Measurements from ENCODE around the gene SEMA3C. TPM values are rescaled to one million over a fixed set of nuclear protein-coding genes. Genes with fewer than 3 reads are reported as not detected.

SEMA3C gene
- total RNA-seq, 1 donor from 2014 or later = 91.3 TPM

DNA sequence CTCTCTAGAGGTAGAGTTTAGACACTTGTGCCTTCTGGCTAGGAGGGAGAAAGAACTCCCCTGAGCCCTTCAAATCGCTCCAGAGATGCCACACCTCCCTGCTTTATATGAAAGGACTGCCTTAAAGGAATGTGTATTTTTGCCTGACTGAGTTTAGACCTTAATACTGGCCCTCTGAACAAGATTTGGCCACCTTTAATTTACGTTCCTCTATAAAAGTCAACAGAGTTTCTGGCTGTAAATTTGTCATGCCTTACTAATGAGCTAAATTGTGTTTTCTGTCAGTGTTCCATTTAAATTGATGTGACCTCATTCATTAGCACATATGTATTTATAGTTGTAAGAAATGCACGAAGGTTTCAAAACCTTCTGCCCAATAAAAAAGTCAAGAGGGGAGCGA, 48.0 kb downstream of the SEMA3C start:
- TF ChIP-seq, protein P1, sequence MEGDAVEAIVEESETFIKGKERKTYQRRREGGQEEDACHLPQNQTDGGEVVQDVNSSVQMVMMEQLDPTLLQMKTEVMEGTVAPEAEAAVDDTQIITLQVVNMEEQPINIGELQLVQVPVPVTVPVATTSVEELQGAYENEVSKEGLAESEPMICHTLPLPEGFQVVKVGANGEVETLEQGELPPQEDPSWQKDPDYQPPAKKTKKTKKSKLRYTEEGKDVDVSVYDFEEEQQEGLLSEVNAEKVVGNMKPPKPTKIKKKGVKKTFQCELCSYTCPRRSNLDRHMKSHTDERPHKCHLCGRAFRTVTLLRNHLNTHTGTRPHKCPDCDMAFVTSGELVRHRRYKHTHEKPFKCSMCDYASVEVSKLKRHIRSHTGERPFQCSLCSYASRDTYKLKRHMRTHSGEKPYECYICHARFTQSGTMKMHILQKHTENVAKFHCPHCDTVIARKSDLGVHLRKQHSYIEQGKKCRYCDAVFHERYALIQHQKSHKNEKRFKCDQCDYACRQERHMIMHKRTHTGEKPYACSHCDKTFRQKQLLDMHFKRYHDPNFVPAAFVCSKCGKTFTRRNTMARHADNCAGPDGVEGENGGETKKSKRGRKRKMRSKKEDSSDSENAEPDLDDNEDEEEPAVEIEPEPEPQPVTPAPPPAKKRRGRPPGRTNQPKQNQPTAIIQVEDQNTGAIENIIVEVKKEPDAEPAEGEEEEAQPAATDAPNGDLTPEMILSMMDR (IDR thresholded peaks at IDR 0.05; ENCODE audit: partially characterized antibody, unreplicated experiment) = no peak
- DNase-seq = no peak
- H3K9me3 Mint-ChIP-seq (ENCODE audit: unreplicated experiment) = peaks cover 4% of the 10 kb centered on the region
- no peak overlapping the region for H3K27ac Mint-ChIP-seq (ENCODE audit: unreplicated experiment)
- no peaks in the 10 kb centered on the region for H3K27me3 Mint-ChIP-seq (ENCODE audit: unreplicated experiment)
- H3K4me1 Mint-ChIP-seq (ENCODE audit: low read depth, unreplicated experiment) = peaks cover 41% of the 10 kb centered on the region
- no peak overlapping the region for H3K4me3 Mint-ChIP-seq (ENCODE audit: unreplicated experiment)
- H3K36me3 Mint-ChIP-seq (ENCODE audit: unreplicated experiment) = no peaks in the 10 kb centered on the region

DNA sequence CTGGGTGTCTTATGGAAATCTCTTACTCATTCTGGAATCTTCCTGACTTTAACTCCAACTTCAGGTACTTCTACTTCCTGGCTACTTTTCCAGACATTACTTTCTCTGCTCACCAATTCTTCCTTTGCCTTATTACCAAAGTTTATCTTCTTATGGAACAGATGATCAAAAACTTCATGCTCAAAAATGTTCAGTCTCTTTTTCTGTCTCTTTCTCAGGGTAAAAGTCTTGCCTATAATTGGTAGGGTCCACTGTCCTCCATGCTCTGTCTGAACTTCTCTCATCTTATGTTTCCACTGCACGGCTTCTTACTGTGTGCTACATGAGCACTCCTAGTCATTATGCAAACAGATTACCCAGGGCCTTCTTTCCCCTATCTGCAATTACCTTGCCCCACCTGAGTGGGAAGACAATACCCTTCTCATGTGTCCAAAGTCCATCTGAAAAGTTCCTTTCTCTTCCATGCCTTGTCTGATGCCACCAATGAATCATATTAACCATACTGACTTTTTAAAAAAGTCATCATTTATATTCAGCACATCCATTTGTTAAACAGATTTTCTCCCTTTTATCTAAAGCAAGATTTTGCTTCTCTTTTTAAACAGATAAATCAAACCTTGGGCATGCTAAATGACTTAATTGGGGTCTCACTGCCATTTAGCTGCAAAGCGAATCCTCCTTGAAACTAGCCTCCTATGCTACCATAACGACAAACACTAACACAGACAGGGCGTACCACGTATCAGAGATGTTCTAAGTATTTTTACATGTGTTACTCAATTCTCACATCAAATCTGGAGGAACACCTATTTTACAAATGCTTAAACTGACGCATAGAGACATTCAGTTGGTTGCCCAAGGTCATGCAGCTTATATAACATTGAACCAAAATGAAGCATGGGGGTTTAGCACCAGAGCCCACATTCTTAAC, 48.8 kb downstream of the SEMA3C start:
- no peak overlapping the region for H3K4me3 Mint-ChIP-seq (ENCODE audit: unreplicated experiment)
- no peak overlapping the region for H3K27ac Mint-ChIP-seq (ENCODE audit: unreplicated experiment)
- H3K36me3 Mint-ChIP-seq (ENCODE audit: unreplicated experiment) = no peaks in the 10 kb centered on the region
- no peaks in the 10 kb centered on the region for H3K27me3 Mint-ChIP-seq (ENCODE audit: unreplicated experiment)
- no peak for DNase-seq
- H3K9me3 Mint-ChIP-seq (ENCODE audit: unreplicated experiment) = peaks cover 4% of the 10 kb centered on the region
- TF ChIP-seq, protein P1 (IDR thresholded peaks at IDR 0.05; ENCODE audit: partially characterized antibody, unreplicated experiment) = no peak
- H3K4me1 Mint-ChIP-seq (ENCODE audit: low read depth, unreplicated experiment) = peaks cover 34% of the 10 kb centered on the region

DNA sequence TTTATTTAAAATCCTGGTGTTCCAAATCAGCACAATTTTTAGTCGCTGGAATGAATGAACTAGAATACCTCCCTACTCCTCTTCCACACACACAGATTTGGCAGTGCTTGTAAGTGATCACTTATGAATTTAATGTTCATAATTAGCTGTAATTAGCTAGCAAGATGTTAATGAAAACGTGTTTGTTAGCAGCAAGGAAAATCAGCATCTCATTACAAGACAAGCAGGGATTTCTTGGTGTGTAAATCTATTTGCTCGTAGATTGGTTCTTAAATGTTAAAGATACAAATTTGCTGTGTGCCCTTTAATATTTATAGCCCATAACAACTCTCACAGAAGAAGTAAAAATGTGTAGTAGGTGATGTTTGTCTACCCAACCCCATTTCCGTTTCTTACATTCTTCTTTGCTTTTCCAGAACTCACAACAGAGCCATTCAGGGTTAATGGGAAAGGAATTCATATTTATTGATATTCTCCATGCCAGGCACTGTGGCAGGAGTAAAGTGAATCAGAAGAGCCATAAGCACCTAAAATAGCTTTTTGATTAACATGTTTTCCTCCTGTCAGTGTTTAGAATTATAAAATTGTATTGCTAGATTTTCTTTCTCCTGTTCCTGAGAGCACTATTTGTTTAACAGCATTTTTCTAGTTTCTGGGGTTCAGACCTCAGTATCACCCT, 49.6 kb downstream of the SEMA3C start:
- Mint-ChIP-seq H3K27ac (ENCODE audit: unreplicated experiment) (no peak overlapping the region), H3K27me3 (ENCODE audit: unreplicated experiment) (no peaks in the 10 kb centered on the region), H3K4me1 (ENCODE audit: low read depth, unreplicated experiment) (peaks cover 34% of the 10 kb centered on the region), H3K4me3 (ENCODE audit: unreplicated experiment) (no peak overlapping the region), H3K9me3 (ENCODE audit: unreplicated experiment) (peaks cover 4% of the 10 kb centered on the region), H3K36me3 (ENCODE audit: unreplicated experiment) (no peaks in the 10 kb centered on the region)
- TF ChIP-seq, protein P1 (IDR thresholded peaks at IDR 0.05; ENCODE audit: partially characterized antibody, unreplicated experiment) = no peak
- DNase-seq = no peak

DNA sequence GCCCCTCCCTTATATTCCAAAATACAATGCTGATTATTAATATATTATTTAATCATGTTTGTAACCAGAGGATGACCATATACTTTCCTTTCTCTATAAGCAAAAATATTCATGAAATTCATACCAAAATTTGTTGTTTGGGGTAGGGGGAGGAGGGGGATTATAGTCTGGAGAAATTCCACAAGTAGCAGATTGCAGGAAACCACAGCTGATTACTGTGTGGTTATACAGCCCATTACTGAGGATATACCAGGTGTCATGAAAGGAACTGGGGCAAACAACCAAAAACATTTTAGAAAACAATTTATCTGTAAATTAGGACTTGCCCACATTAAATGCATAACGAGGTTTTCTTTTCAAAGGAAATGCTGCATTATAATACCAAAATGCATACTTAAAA, 50.3 kb downstream of the SEMA3C start:
- Mint-ChIP-seq H3K9me3 (ENCODE audit: unreplicated experiment) (no peaks in the 10 kb centered on the region), H3K4me1 (ENCODE audit: low read depth, unreplicated experiment) (peaks cover 29% of the 10 kb centered on the region), H3K4me3 (ENCODE audit: unreplicated experiment) (no peak overlapping the region), H3K36me3 (ENCODE audit: unreplicated experiment) (no peaks in the 10 kb centered on the region), H3K27ac (ENCODE audit: unreplicated experiment) (no peak overlapping the region), H3K27me3 (ENCODE audit: unreplicated experiment) (no peaks in the 10 kb centered on the region)
- TF ChIP-seq, protein P1 (IDR thresholded peaks at IDR 0.05; ENCODE audit: partially characterized antibody, unreplicated experiment) = no peak
- no peak for DNase-seq

DNA sequence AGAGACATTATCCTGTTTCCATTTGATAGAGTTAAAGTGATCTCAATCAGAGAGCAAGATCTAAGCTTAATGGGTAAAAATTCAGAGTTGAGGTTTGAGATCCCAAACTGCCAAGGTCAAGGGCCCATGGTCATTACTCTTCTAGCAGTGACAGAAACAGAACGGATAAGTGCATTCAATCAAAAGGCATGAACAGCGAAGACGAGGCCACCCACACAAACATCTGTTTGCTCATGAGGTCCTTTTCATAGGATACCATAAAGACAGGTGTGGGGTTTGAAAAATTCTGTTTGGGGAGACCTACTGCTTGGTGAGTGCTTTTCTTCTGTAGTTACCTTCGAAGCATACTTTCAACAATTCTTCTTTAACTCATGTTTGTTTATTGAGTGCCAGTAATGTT, 58.3 kb downstream of the SEMA3C start:
- Mint-ChIP-seq H3K4me1 (ENCODE audit: low read depth, unreplicated experiment) (peaks cover 5% of the 10 kb centered on the region), H3K27ac (ENCODE audit: unreplicated experiment) (no peak overlapping the region), H3K9me3 (ENCODE audit: unreplicated experiment) (peaks cover 3% of the 10 kb centered on the region), H3K27me3 (ENCODE audit: unreplicated experiment) (no peaks in the 10 kb centered on the region), H3K36me3 (ENCODE audit: unreplicated experiment) (peaks cover 11% of the 10 kb centered on the region), H3K4me3 (ENCODE audit: unreplicated experiment) (no peak overlapping the region)
- no peak for DNase-seq
- TF ChIP-seq, protein P1 (IDR thresholded peaks at IDR 0.05; ENCODE audit: partially characterized antibody, unreplicated experiment) = no peak

Measured in glutamatergic neuron (in vitro differentiated cells).